Nephron progenitor cell (in vitro differentiated cells): ENCODE data around the gene CCDC57.

Experiments
- DNase-seq: peaks from one replicate; pipeline ENCODE4 v3.0.0; 2021
- H3K27ac Mint-ChIP-seq: 2 replicates; pipeline ENCODE4 v1.8.0; 2021; ENCODE audit warnings: mild to moderate bottlenecking, moderate library complexity, mixed read lengths
- H3K27me3 Mint-ChIP-seq: 2 replicates; pipeline ENCODE4 v1.8.0; 2021; ENCODE audit warnings: mild to moderate bottlenecking, low read depth, mixed read lengths; ENCODE audit not compliant: poor library complexity
- H3K36me3 Mint-ChIP-seq: 2 replicates; pipeline ENCODE4 v1.8.0; 2021; ENCODE audit warnings: low read depth, mixed read lengths
- H3K4me1 Mint-ChIP-seq: 2 replicates; pipeline ENCODE4 v1.8.0; 2021; ENCODE audit warnings: mixed read lengths
- H3K4me3 Mint-ChIP-seq: 2 replicates; pipeline ENCODE4 v1.8.0; 2021; ENCODE audit warnings: mild to moderate bottlenecking, moderate library complexity, mixed read lengths
- H3K9me3 Mint-ChIP-seq: 2 replicates; pipeline ENCODE4 v1.8.0; 2021; ENCODE audit warnings: mild to moderate bottlenecking, moderate library complexity, mixed read lengths
- CTCF ChIP-seq: fragments of 200-600 bp; sonication (generic); IDR thresholded peaks from 2 replicates; pipeline ENCODE4 v1.5.0; 2021; ENCODE audit warnings: antibody characterized with exemption

Gene CCDC57

GRCh38 chr17:82225368-82226029 is 12.9 kb upstream of the CCDC57 start:
- Mint-ChIP-seq H3K27ac (no peak overlapping the region), H3K9me3 (no peaks in the 10 kb centered on the region), H3K4me3 (no peak overlapping the region), H3K4me1 (peaks cover 11% of the 10 kb centered on the region), H3K36me3 (no peaks in the 10 kb centered on the region), H3K27me3 (peaks cover 10% of the 10 kb centered on the region)
- no peak for TF ChIP-seq CTCF
- peak; percentile 52 for DNase-seq

GRCh38 chr17:82224666-82225065 is 12.0 kb upstream of the CCDC57 start:
- peaks cover 7% of the 10 kb centered on the region for H3K27me3 Mint-ChIP-seq
- no peak for TF ChIP-seq CTCF
- DNase-seq: no peak
- no peak overlapping the region for H3K27ac Mint-ChIP-seq
- H3K9me3 Mint-ChIP-seq: no peaks in the 10 kb centered on the region
- H3K4me1 Mint-ChIP-seq: peaks cover 6% of the 10 kb centered on the region
- no peak overlapping the region for H3K4me3 Mint-ChIP-seq
- H3K36me3 Mint-ChIP-seq: no peaks in the 10 kb centered on the region

- no peaks in the 10 kb centered on the region for H3K9me3 Mint-ChIP-seq
- H3K27ac Mint-ChIP-seq: no peak overlapping the region
- no peak overlapping the region for H3K4me3 Mint-ChIP-seq
- TF ChIP-seq CTCF: no peak
- DNase-seq: no peak
- peaks cover 6% of the 10 kb centered on the region for H3K4me1 Mint-ChIP-seq
- peaks cover 8% of the 10 kb centered on the region for H3K27me3 Mint-ChIP-seq
- H3K36me3 Mint-ChIP-seq: no peaks in the 10 kb centered on the region
Measured at GRCh38 chr17:82223517-82223916, 10.9 kb upstream of the CCDC57 start.

- H3K9me3 Mint-ChIP-seq: no peaks in the 10 kb centered on the region
- TF ChIP-seq CTCF: no peak
- H3K36me3 Mint-ChIP-seq: no peaks in the 10 kb centered on the region
- H3K4me3 Mint-ChIP-seq: no peak overlapping the region
- H3K27me3 Mint-ChIP-seq: peaks cover 10% of the 10 kb centered on the region
- DNase-seq: no peak
- no peak overlapping the region for H3K27ac Mint-ChIP-seq
- H3K4me1 Mint-ChIP-seq: peaks cover 6% of the 10 kb centered on the region
Measured at GRCh38 chr17:82222816-82223215, 10.2 kb upstream of the CCDC57 start.

GRCh38 chr17:82221341-82221902 is 8.8 kb upstream of the CCDC57 start:
- Mint-ChIP-seq H3K27me3 (peaks cover 10% of the 10 kb centered on the region), H3K9me3 (no peaks in the 10 kb centered on the region), H3K4me3 (no peak overlapping the region), H3K27ac (peak overlapping the region; percentile 14), H3K36me3 (no peaks in the 10 kb centered on the region), H3K4me1 (peaks cover 6% of the 10 kb centered on the region)
- DNase-seq: no peak
- TF ChIP-seq CTCF: no peak
